Mucosa of stomach (tissue), 1 donor: ENCODE measurements around the gene GMPPA.

Experiments used
- H3K27me3 ChIP-seq: one replicate; pipeline ENCODE4 v1.7.0; 2013; ENCODE audit warnings: mild to moderate bottlenecking, low read length; ENCODE audit not compliant: control insufficient read depth, insufficient read depth
- H3K36me3 ChIP-seq: one replicate; pipeline ENCODE4 v1.7.0; 2013; ENCODE audit warnings: low read length; ENCODE audit not compliant: control insufficient read depth, insufficient read depth
- H3K4me1 ChIP-seq: one replicate; pipeline ENCODE4 v1.7.0; 2013; ENCODE audit warnings: mild to moderate bottlenecking, low read length; ENCODE audit not compliant: control insufficient read depth, insufficient read depth
- H3K4me3 ChIP-seq: one replicate; pipeline ENCODE4 v1.7.0; 2013; ENCODE audit warnings: low read length
- H3K9ac ChIP-seq: one replicate; pipeline ENCODE4 v1.7.0; 2013; ENCODE audit warnings: mild to moderate bottlenecking, low read length, moderate library complexity
- H3K9me3 ChIP-seq: one replicate; pipeline ENCODE4 v1.7.0; 2013; ENCODE audit warnings: mild to moderate bottlenecking, low read length, moderate library complexity; ENCODE audit not compliant: control insufficient read depth
- donor health status: Pancreatic carcinoma.

The GMPPA gene

GRCh38 chr2:219461047-219461514, 37.6 kb upstream of the GMPPA start:
- H3K4me1 ChIP-seq = peaks cover 7% of the 10 kb centered on the region
- no peak overlapping the region for H3K4me3 ChIP-seq

GRCh38 chr2:219461669-219462068, 37.0 kb upstream of the GMPPA start:
- Histone ChIP-seq H3K9ac (no peak overlapping the region), H3K4me1 (peaks cover 7% of the 10 kb centered on the region), H3K9me3 (no peaks in the 10 kb centered on the region), H3K4me3 (no peak overlapping the region), H3K36me3 (no peaks in the 10 kb centered on the region), H3K27me3 (peaks cover 6% of the 10 kb centered on the region)

More at GRCh38 chr2:219461047-219461514, 37.6 kb upstream of the GMPPA start:
- Histone ChIP-seq H3K27me3 (peaks cover 6% of the 10 kb centered on the region), H3K36me3 (no peaks in the 10 kb centered on the region), H3K9ac (no peak overlapping the region), H3K9me3 (no peaks in the 10 kb centered on the region)

- Histone ChIP-seq H3K4me3 (no peak overlapping the region), H3K4me1 (peaks cover 7% of the 10 kb centered on the region), H3K36me3 (no peaks in the 10 kb centered on the region), H3K9ac (no peak overlapping the region), H3K27me3 (peaks cover 6% of the 10 kb centered on the region), H3K9me3 (no peaks in the 10 kb centered on the region)
These were observed 36.3 kb upstream of the GMPPA start for GRCh38 chr2:219462349-219462748.

GRCh38 chr2:219464286-219465032, 34.2 kb upstream of the GMPPA start:
- Histone ChIP-seq H3K4me1 (peaks cover 7% of the 10 kb centered on the region), H3K36me3 (no peaks in the 10 kb centered on the region), H3K27me3 (no peaks in the 10 kb centered on the region), H3K9ac (no peak overlapping the region), H3K4me3 (no peak overlapping the region), H3K9me3 (no peaks in the 10 kb centered on the region)

GRCh38 chr2:219465659-219466561, 32.8 kb upstream of the GMPPA start:
- no peaks in the 10 kb centered on the region for H3K4me1 ChIP-seq
- no peak overlapping the region for H3K9ac ChIP-seq
- H3K9me3 ChIP-seq = no peaks in the 10 kb centered on the region
- no peak overlapping the region for H3K4me3 ChIP-seq
- H3K27me3 ChIP-seq = no peaks in the 10 kb centered on the region
- H3K36me3 ChIP-seq = no peaks in the 10 kb centered on the region

- Histone ChIP-seq H3K4me1 (no peaks in the 10 kb centered on the region), H3K27me3 (no peaks in the 10 kb centered on the region), H3K4me3 (no peak overlapping the region), H3K36me3 (no peaks in the 10 kb centered on the region), H3K9ac (no peak overlapping the region), H3K9me3 (no peaks in the 10 kb centered on the region)
These were observed 31.6 kb upstream of the GMPPA start for GRCh38 chr2:219466816-219467735.

GRCh38 chr2:219467736-219468075, 31.0 kb upstream of the GMPPA start:
- Histone ChIP-seq H3K9me3 (no peaks in the 10 kb centered on the region), H3K9ac (no peak overlapping the region), H3K36me3 (no peaks in the 10 kb centered on the region), H3K4me3 (no peak overlapping the region), H3K27me3 (no peaks in the 10 kb centered on the region), H3K4me1 (no peaks in the 10 kb centered on the region)

- Histone ChIP-seq H3K9ac (no peak overlapping the region), H3K4me3 (no peak overlapping the region), H3K27me3 (no peaks in the 10 kb centered on the region), H3K9me3 (no peaks in the 10 kb centered on the region), H3K36me3 (no peaks in the 10 kb centered on the region), H3K4me1 (no peaks in the 10 kb centered on the region)
These were observed 30.1 kb upstream of the GMPPA start for GRCh38 chr2:219468410-219469185.

GRCh38 chr2:219469186-219469724, 29.4 kb upstream of the GMPPA start:
- Histone ChIP-seq H3K27me3 (no peaks in the 10 kb centered on the region), H3K9ac (no peak overlapping the region), H3K36me3 (no peaks in the 10 kb centered on the region), H3K9me3 (no peaks in the 10 kb centered on the region), H3K4me3 (no peak overlapping the region), H3K4me1 (no peaks in the 10 kb centered on the region)

- Histone ChIP-seq H3K4me1 (no peaks in the 10 kb centered on the region), H3K27me3 (peaks cover 1% of the 10 kb centered on the region), H3K9ac (no peak overlapping the region), H3K4me3 (no peak overlapping the region), H3K9me3 (no peaks in the 10 kb centered on the region), H3K36me3 (no peaks in the 10 kb centered on the region)
These were observed 28.3 kb upstream of the GMPPA start for GRCh38 chr2:219470429-219470828.
